Measurements from ENCODE around the gene SIDT1.

SIDT1 gene

GRCh38 chr3:113560831-113561623 lies 28.7 kb downstream of the SIDT1 start:
- Histone ChIP-seq H3K9me3 (ENCODE audit: insufficient read depth, low read length) (no peaks in the 10 kb centered on the region), H3K4me3 (ENCODE audit: low read length) (no peak overlapping the region), H3K9ac (ENCODE audit: low read length) (no peak overlapping the region), H4K20me1 (ENCODE audit: insufficient read depth, low read length) (no peaks in the 10 kb centered on the region), H3K79me2 (ENCODE audit: low read length) (no peaks in the 10 kb centered on the region), H3K27me3 (ENCODE audit: low read depth, low read length) (peaks cover 28% of the 10 kb centered on the region), H3K27ac (ENCODE audit: low read length) (no peak overlapping the region), H2AFZ (ENCODE audit: low read depth, low read length) (no peak overlapping the region), H3K4me2 (ENCODE audit: low read length) (no peak overlapping the region), H3K4me1 (ENCODE audit: low read length) (no peaks in the 10 kb centered on the region), H3K36me3 (replicated peaks; ENCODE audit: low read depth, low read length) (no peaks in the 10 kb centered on the region)
- no peak for TF ChIP-seq CTCF (IDR thresholded peaks at IDR 0.05; ENCODE audit: low read depth, low read length)
- TF ChIP-seq EZH2phosphoT487 (IDR thresholded peaks at IDR 0.05; ENCODE audit: low read depth): no peak

- no peak overlapping the region for H3K9ac ChIP-seq (ENCODE audit: low read length)
- H3K27me3 ChIP-seq (ENCODE audit: low read depth, low read length): peaks cover 28% of the 10 kb centered on the region
- no peaks in the 10 kb centered on the region for H3K9me3 ChIP-seq (ENCODE audit: insufficient read depth, low read length)
These were observed 33.2 kb downstream of the SIDT1 start for GRCh38 chr3:113565555-113565954.

DNA sequence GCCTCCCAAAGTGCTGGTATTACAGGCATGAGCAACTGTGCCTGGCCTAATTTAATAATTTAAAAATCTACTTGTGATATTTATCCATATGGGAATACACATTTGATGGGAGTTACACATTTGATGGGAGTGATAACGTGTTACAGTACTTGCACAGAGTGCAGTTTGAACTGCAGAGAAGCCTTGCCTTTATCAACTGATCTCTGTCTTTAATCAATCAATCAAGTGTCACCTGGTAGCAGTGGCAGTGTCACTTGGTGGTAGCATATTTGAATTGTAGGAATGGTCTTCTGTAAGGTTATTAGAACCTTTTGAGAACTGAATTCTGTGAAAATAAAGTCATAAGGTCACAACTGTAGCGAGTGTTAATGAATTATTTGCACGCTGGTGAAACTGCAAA lies 37.8 kb downstream of the SIDT1 start:
- peaks cover 27% of the 10 kb centered on the region for H3K27me3 ChIP-seq (ENCODE audit: low read depth, low read length)

More at GRCh38 chr3:113565555-113565954, 33.2 kb downstream of the SIDT1 start:
- Histone ChIP-seq H3K27ac (ENCODE audit: low read length) (no peak overlapping the region), H2AFZ (ENCODE audit: low read depth, low read length) (no peak overlapping the region), H4K20me1 (ENCODE audit: insufficient read depth, low read length) (no peaks in the 10 kb centered on the region), H3K4me2 (ENCODE audit: low read length) (no peak overlapping the region), H3K4me3 (ENCODE audit: low read length) (no peak overlapping the region), H3K4me1 (ENCODE audit: low read length) (no peaks in the 10 kb centered on the region), H3K36me3 (replicated peaks; ENCODE audit: low read depth, low read length) (no peaks in the 10 kb centered on the region), H3K79me2 (ENCODE audit: low read length) (no peaks in the 10 kb centered on the region)
- TF ChIP-seq CTCF (IDR thresholded peaks at IDR 0.05; ENCODE audit: low read depth, low read length): no peak
- no peak for TF ChIP-seq EZH2phosphoT487 (IDR thresholded peaks at IDR 0.05; ENCODE audit: low read depth)

More for the DNA sequence above, 37.8 kb downstream of the SIDT1 start:
- Histone ChIP-seq H3K4me1 (ENCODE audit: low read length) (no peaks in the 10 kb centered on the region), H3K36me3 (replicated peaks; ENCODE audit: low read depth, low read length) (no peaks in the 10 kb centered on the region), H3K9me3 (ENCODE audit: insufficient read depth, low read length) (no peaks in the 10 kb centered on the region), H3K4me3 (ENCODE audit: low read length) (no peak overlapping the region), H3K27ac (ENCODE audit: low read length) (no peak overlapping the region), H3K4me2 (ENCODE audit: low read length) (no peak overlapping the region), H3K79me2 (ENCODE audit: low read length) (no peaks in the 10 kb centered on the region), H2AFZ (ENCODE audit: low read depth, low read length) (no peak overlapping the region), H4K20me1 (ENCODE audit: insufficient read depth, low read length) (no peaks in the 10 kb centered on the region), H3K9ac (ENCODE audit: low read length) (no peak overlapping the region)
- TF ChIP-seq CTCF (IDR thresholded peaks at IDR 0.05; ENCODE audit: low read depth, low read length) (no peak), EZH2phosphoT487 (IDR thresholded peaks at IDR 0.05; ENCODE audit: low read depth) (no peak)
